GM20000 (cell line): ENCODE data around the gene RETREG3.
A peak's percentile ranks its signal among the peaks of the same experiment; 100 is the strongest.
"Not testable (repeated sequence)": the region's sequence is repeated elsewhere in the genome, so short reads cannot be mapped to it uniquely, and the experiment has no call there.

Experiments used
- DNase-seq: peaks from one replicate; pipeline ENCODE4 v3.0.0; 2012; ENCODE audit warnings: low spot score
- TF ChIP-seq, protein P1 (sequence below): IDR thresholded peaks from 2 replicates; pipeline ENCODE4 v1.5.1; 2012; ENCODE audit warnings: mild to moderate bottlenecking, control low read depth; ENCODE audit errors: extremely low read depth, missing control alignments

The RETREG3 gene

GRCh38 chr17:42548993-42549755, 60.0 kb downstream of the RETREG3 start:
- DNase-seq, result peak; percentile 42
- TF ChIP-seq, protein P1, sequence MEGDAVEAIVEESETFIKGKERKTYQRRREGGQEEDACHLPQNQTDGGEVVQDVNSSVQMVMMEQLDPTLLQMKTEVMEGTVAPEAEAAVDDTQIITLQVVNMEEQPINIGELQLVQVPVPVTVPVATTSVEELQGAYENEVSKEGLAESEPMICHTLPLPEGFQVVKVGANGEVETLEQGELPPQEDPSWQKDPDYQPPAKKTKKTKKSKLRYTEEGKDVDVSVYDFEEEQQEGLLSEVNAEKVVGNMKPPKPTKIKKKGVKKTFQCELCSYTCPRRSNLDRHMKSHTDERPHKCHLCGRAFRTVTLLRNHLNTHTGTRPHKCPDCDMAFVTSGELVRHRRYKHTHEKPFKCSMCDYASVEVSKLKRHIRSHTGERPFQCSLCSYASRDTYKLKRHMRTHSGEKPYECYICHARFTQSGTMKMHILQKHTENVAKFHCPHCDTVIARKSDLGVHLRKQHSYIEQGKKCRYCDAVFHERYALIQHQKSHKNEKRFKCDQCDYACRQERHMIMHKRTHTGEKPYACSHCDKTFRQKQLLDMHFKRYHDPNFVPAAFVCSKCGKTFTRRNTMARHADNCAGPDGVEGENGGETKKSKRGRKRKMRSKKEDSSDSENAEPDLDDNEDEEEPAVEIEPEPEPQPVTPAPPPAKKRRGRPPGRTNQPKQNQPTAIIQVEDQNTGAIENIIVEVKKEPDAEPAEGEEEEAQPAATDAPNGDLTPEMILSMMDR, result no peak

DNA sequence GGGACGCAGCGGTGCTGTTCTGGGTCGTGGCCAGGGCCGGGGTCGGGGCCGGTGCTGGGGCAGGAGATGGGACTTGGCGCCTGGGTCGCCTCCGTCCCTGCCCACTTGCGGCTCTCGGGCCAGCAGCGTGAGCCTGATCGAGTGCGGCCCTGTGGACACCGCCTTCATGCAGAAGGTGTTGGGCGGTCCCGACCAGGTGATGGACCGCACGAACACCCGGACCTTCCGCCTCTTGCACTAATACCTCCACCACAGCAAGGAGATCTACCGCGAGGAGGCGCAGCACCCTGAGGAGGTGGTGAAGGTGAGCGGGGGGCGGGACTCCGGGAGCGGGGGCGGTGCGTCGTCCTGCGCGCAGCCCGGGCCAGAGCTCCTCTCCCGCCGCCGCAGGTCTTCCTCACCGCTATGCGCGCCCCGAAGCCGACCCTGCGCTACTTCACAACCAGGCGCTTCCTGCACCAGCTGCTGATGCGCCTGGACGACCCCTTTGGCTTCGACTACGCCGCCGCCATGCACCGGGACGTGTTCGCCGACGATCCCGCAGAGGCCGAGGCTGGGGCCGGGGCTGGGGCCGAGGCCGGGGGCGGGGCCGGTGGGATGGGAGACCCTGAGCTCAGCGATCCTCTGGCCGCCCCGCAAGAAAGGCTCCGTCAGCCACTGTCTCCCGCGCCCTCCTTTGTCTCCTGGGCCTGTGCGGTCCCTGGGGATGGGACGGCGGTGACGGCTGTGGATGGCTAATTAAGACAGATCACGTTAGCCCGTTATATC, 60.9 kb downstream of the RETREG3 start:
- DNase-seq, result peak; percentile 94

DNA sequence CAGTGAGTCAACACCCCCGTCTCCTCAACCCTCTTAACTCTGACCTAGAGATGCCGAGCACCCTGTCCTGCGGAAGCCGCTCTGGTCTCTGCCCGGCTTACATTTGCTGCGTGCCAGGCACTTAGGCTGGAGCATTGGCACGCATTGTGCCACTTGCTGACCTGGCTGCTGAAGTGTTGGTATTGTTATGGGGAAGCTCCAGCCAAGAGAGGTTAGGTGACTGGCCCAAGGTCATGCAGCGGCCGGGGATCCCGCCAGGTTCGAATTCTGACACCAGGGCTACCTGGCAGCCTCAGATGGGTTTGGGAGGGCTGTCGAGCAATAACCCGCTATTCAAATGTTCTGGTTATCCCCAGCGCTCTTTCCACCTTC, 61.5 kb downstream of the RETREG3 start:
- no peak for DNase-seq
- TF ChIP-seq, protein P1, result no peak

More for the DNA sequence above, 60.9 kb downstream of the RETREG3 start:
- TF ChIP-seq, protein P1, result peak; percentile 58

DNA sequence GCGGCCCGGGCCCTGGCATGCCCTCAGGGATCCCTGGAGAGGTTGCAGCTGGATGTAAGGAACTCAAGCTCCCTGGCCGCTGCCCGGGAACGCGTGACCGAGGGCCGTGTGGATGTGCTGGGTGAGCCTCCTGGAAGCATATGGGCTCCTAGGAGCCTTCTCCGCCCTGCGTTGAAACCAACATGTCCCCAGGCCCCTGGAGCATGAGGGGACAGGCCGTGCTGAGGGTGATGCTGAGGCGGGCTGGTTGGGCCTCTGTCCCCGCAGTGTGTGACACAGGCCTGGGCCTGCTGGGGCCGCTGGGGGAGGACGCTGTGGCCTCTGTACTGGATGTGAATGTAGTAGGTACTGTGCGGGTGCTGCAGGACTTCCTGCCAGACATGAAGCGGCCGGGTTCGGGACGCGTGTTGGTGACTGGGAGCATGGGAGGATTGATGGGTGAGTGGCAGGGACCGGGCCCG, 62.1 kb downstream of the RETREG3 start:
- TF ChIP-seq, protein P1, result no peak
- DNase-seq, result no peak

- DNase-seq, result not testable (repeated sequence)
Measured at GRCh38 chr17:42545755-42546505, 63.2 kb downstream of the RETREG3 start.

DNA sequence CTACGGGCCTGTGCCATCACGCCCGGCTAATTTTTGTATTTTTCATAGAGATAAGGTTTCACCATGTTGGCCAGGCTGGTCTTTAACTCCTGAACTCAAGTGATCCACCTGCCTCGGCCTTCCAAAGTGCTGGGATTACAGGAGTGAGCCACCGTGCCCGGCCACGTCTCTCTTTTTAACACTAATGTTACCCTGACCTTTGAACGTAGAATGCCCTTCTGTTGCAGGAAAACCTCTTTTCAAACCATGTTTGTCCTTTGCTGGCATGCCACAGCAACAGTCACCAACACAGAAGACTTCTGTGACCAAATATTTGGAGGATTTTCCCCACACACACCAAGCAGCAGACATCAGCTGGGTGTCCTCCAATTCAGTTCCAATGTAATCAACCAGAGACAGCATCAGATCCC, 64.3 kb downstream of the RETREG3 start:
- DNase-seq, result no peak
- TF ChIP-seq, protein P1, result no peak

DNA sequence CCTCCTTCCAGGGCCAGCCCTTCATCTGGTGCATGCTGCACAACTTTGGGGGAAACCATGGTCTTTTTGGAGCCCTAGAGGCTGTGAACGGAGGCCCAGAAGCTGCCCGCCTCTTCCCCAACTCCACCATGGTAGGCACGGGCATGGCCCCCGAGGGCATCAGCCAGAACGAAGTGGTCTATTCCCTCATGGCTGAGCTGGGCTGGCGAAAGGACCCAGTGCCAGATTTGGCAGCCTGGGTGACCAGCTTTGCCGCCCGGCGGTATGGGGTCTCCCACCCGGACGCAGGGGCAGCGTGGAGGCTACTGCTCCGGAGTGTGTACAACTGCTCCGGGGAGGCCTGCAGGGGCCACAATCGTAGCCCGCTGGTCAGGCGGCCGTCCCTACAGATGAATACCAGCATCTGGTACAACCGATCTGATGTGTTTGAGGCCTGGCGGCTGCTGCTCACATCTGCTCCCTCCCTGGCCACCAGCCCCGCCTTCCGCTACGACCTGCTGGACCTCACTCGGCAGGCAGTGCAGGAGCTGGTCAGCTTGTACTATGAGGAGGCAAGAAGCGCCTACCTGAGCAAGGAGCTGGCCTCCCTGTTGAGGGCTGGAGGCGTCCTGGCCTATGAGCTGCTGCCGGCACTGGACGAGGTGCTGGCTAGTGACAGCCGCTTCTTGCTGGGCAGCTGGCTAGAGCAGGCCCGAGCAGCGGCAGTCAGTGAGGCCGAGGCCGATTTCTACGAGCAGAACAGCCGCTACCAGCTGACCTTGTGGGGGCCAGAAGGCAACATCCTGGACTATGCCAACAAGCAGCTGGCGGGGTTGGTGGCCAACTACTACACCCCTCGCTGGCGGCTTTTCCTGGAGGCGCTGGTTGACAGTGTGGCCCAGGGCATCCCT, 65.7 kb downstream of the RETREG3 start:
- no peak for DNase-seq
- TF ChIP-seq, protein P1, result no peak
